Left hindlimb (tissue), 1 donor: ENCODE results near the gene PHB1.

Experiments
- DNase-seq: peaks from one replicate; pipeline ENCODE4 v3.0.0-alpha.2; 2018

The PHB1 gene

DNA sequence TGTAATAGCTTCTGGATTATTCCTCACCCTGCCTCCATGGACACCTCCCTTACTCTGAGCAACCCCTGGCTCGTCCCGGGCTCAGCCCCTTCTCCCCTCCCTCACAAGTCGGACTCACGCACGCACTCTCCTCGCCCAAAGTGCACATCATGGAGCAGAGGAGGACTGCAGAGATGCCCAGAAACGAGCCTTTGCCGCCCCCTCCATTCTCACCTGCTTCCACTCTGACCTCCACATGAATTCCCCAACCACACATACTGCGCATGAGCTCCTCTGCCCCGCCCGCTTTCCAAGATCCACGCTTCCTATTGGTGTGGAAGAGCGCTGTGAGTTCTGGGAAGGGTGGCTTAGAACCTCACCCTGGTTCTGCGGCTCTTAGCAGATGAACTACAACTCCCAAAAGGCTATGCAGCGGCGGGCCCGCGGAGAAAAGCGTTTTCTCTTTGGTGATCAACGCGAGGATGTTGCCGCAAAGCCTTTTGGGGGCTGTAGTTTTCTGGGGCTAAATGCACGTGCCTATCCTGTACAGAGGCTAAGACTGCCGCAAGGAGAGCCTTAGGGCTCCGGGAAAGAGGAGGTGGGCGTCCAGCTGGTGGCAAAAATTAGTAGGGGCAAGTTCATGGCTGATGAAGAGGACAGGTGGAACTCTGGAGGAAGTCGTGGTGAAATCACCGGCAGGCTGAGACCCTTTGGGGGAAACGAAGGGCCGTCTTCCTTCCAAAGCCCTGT lies at the start of gene PHB1:
PHB1 (minus strand) TSS at position 261 of the 729 bp plus-strand sequence. CDS start 1,618 bp downstream, outside the sequence.
- DNase-seq = peak; percentile 98

DNA sequence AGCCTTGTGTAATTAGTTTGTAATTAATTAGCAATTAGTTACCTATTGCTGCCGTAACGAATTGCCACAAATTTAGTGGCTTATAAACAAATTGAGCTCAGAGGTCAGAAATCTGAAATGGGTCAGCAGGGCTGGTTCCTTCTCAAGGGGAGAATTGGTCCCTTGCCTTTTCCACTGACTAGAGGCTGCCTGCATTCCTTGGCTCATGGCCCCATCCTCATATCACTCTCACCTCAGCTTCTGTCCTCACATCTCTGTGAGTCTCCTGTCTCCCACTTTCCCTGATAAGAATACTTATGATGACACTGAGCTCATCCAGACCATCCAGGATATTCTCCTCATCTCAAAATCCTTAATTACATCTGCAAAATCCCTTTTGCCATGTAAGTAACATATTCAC lies 49.4 kb upstream of the PHB1 start:
- DNase-seq = no peak

GRCh38 chr17:49461580-49461979 lies 46.9 kb upstream of the PHB1 start:
- DNase-seq = no peak

- no peak for DNase-seq
These were observed 45.7 kb upstream of the PHB1 start for GRCh38 chr17:49460401-49460800.

DNA sequence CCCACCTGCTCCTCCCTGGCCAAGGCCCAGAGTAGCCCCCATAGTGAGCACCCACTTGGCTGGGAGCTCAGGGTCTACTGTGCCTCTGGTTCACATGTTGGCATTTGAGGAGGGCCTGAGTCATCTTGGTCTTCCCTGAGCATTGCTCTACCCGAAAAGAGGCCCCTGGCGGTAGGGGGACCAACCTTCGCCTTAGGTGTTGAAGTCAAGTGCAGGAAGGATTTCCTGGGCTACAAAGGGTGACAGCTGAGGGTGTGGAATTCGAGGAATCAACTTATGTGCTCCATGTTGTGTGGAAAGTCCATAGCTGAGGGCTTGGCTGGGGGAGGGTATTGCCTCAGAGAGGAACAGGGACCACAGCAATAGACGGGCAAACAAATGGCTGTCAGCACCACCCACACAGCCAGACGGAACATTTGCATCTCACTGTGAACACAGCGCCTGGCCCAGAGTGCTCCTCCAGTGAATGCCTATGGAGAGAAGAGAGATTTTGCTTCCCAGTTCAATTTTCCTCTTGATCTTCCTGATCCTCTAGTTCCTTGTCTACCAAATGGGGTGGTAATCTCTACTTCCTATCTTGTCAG lies 44.8 kb upstream of the PHB1 start:
- no peak for DNase-seq

DNA sequence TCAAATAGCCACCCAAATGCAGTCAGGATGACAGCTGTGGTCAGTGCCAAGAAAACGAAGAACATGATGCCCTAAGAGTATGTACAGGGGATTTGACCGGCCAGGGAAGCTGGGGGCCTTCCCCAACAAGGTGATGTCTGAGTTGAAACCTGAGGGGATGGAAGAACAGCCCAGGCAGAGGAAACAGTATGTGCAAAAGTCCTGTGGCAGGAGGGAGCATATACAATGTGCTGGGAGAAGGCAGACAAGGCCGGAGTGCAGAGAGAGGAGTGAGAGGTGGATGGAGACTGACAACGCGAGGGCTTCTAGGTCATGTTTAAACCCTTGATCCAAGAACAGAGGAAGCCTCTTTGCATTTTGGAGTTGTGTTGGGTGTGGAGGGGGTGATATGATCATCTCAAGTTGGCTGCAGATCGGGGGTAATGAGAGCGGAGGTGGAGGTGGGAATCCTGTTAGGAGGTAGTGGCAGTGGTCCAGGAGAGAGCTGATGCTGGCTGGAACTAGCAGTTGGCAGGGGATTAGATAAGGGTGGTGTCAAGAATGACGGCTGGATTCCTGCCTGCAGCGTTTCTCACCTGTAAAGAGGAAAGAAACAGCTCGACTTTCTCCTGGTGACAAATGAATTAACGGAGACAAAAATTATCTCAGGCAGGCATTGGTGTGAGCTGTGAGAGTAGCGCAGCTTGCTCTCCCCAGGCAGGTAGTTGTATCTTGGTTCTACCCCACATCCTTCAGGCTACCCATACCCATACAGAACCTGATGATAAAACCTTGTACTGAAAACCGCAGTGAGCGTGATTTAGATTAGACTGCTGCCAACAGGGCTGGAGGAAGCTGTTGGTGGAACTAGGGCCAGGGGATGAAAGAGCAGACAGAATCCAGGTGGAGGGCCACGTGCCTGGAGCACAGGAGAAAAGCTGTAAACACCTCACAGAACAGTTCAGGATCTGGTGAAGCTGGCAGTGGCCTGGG lies 43.2 kb upstream of the PHB1 start:
- DNase-seq = no peak

GRCh38 chr17:49456183-49456965 lies 41.7 kb upstream of the PHB1 start:
- DNase-seq = peak; percentile 86

- peak; percentile 57 for DNase-seq
These were observed 40.7 kb upstream of the PHB1 start for GRCh38 chr17:49455272-49455861.

GRCh38 chr17:49454050-49454449 lies 39.4 kb upstream of the PHB1 start:
- no peak for DNase-seq

DNA sequence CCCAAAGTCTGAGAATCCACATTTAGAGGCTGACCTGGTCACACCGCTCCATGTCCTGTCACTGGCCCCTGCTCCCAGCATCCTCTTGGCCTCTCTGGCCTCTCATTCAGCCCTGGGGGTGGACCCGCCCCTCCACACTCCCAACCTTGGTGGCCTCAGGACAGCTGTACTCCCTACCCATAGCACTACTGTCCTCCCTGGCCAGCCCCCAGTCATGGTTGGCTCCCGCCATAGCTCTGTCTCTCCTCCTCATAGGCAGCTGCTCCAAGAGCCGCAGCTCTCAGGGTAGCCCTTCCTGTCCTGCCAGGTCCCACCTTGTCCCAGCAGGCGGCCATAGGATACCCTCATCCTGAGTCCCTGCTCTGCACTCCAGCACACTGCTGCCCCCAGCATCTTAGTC lies 38.0 kb upstream of the PHB1 start:
- DNase-seq = no peak

DNA sequence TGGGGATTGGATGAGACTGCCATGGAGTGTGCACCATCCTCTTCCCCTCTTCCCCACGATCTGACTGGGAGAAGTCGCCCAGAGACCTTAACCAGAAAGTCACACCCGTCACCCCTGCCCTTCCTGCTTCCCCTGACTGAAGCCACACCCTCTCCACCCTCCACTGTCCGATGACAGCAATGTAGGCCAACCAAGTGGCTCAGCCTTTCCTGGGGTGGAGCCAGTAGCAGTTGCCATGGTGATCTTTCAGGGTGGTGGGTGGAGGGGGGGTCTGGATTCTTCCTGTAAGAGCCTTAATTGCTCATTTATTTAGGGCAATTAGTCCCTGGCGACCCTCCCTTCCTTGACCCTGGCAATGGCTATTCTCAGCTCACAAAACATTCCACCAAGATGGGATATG lies 37.5 kb upstream of the PHB1 start:
- DNase-seq = no peak

GRCh38 chr17:49450735-49451134 lies 36.1 kb upstream of the PHB1 start:
- no peak for DNase-seq

- no peak for DNase-seq
These were observed 35.5 kb upstream of the PHB1 start for GRCh38 chr17:49450181-49450580.

DNA sequence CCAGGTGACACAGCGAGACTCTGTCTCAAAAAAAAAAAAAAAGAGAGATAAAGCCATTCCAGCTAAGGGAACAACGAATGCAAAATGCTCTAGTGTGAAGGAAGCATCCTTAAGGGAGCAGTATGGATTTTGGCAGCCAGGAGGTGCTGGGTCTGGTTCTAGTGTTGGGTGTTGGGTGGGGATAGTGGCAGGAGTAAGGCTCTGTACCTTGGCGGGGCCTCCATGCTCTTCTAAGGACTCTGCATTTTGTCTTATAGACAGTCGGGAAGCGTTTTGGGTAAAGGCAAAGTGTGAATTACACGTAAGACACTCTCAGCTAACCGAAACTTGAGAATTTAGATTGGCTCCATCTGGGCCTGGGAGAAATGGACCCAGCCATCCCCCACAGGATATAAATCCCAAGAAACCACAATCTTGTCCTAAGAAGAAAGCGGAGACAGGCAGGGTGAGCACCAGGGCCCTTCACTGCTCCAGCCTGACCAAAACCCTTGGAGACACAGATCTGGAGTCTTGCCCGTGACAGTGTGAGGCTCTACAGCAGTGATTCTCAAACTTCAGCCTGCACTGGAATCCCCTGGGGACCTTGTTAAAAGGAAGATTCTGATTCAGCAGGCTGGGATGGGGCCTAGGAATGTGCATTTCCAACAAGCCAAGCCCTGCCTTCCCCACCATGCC lies 33.1 kb upstream of the PHB1 start:
- DNase-seq = no peak

DNA sequence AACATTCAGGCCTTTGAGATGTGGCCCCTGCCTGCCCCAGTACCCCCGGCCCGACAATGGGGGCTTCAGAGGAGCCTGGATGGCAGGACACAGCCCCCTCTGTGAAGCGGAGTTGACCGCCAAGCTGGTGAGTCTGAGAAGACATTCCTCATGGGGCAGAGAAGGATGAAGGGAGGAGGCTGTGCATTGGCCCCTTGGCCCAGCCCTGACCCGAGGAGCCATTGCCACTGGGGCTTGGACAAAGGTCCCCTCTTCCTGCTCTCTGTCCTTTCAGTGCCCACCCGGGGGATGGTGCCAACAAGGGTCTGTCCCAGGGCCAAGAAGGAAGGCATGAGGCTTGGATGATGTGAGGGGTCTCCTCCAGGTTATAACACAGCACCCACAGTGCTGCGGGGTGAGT lies 30.9 kb upstream of the PHB1 start:
- no peak for DNase-seq

GRCh38 chr17:49444384-49444783 lies 29.7 kb upstream of the PHB1 start:
- DNase-seq = no peak

DNA sequence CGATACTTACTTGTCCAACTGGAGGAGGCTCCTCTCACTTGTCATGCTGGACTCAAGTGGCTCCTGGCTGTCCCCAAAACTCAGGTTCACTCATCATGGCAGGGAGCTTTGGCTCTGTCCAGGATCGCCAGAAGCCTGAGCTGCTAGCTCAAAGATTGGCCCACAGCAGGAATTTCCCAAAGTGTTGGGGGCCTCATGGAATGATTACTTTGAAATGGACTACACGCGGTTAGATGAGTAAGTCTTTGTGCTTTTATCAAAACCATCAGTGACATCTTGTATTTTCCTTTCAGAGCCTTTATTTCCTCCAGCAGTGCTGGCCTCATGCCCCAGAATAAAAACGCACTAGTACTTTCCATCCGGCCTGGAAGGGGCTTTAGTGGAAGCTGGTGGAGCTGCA lies 29.2 kb upstream of the PHB1 start:
- DNase-seq = no peak

GRCh38 chr17:49442041-49442440 lies 27.4 kb upstream of the PHB1 start:
- DNase-seq = no peak

- no peak for DNase-seq
These were observed 26.9 kb upstream of the PHB1 start for GRCh38 chr17:49441578-49441977.

DNA sequence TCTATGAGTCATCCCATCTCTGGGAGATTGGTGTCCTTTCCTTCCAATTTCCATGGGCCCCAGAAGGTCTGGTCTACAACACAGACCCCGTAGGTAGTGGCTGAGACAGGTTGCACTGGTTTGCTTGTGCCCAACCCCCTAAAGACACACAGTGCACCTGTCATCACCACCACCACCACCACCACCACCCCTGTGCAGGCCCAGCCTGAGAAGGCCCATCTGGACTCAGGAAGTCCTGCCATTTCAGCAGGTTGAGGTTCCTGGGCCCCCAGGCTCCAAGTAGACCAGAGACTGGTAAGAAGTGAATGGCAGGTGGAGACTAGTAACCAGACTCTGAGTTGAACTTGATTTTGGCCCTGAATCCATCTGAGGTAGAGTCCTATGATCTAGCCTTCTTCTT lies 25.9 kb upstream of the PHB1 start:
- DNase-seq = no peak

DNA sequence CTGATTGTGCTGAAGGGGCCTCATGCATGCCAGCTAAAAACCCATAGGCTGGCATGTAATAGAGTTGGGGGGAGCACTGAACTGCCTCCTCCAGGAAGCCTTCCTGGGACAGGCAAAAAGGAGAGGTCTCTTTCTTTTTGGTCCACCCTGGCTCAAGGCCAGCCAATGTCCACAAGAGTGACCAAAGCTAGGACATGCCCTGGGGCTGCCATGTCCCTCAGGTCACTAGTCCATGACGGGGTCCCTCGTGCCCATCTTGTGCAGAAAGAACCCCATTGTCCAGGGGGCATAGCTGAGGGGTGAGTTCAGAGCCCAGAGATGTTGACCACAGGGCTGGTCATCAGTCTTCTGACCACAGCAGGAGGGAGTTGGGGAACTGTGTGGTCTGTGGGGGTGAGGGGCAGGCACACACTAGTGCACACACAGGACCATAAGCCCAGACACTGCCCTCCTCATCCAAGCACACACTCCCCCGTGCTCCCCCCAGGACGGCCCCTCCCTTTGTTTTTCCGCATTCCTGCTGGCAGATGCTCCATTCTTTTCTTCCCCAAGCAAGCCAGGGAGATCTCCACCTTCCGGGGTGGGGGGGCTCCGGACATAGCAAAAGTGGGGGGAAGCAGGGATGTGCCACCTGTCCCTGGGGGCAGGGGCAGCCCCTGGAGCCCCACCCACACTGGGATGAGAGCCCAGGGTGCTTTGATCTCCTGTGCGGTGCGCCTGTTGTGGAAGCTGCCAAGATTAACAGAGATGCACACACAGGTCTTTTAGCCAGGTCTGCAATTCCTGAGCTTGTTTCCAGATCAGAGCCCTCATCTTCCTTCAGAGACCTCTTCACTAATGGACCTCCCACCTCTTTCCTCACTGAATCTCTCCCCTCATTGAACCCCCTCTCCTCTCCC lies 25.2 kb upstream of the PHB1 start:
- no peak for DNase-seq
